PFSK-1 (cell line): ENCODE data around the gene DAB2IP.

ENCODE experiments used
- FOXP2 ChIP-seq: optimal IDR thresholded peaks from 2 replicates; pipeline ENCODE3; 2011; ENCODE audit warnings: borderline replicate concordance, control low read depth, inconsistent platforms; ENCODE audit not compliant: insufficient read depth; ENCODE audit errors: extremely low read length, extremely low read depth
- POLR2AphosphoS5 ChIP-seq: IDR thresholded peaks from 2 replicates; pipeline ENCODE4 v1.6.1; 2012; ENCODE audit warnings: low read depth, mild to moderate bottlenecking, control low read depth, low read length, moderate library complexity
- REST ChIP-seq, 2 experiments: IDR thresholded peaks; 2 replicates each; pipeline versions ENCODE4 v1.6.1 to v1.8.0; 2011 to 2012; ENCODE audit warnings: low read depth in 2 of 2, low read length in 2 of 2, control low read depth in 1 of 2, inconsistent platforms in 1 of 2, mild to moderate bottlenecking in 1 of 2, moderate library complexity in 1 of 2; ENCODE audit not compliant: insufficient read depth in 1 of 2
- SIN3A ChIP-seq: IDR thresholded peaks from 2 replicates; pipeline ENCODE4 v1.6.1; 2012; ENCODE audit warnings: mild to moderate bottlenecking, low read length, moderate library complexity, borderline replicate concordance; ENCODE audit not compliant: insufficient read depth
- TAF1 ChIP-seq: IDR thresholded peaks from 2 replicates; pipeline ENCODE4 v1.6.1; 2012; ENCODE audit warnings: low read length, control low read depth, borderline replicate concordance; ENCODE audit not compliant: insufficient read depth

The DAB2IP gene

GRCh38 chr9:121763131-121763530, 111.7 kb downstream of the DAB2IP start:
- TF ChIP-seq REST (IDR thresholded peaks at IDR 0.05; ENCODE audit: insufficient read depth in 1 of 2, low read depth in 2 of 2, low read length in 2 of 2) (no peak), SIN3A (no peak), FOXP2 (no peak), POLR2AphosphoS5 (no peak), TAF1 (no peak)

- TF ChIP-seq SIN3A (no peak), TAF1 (no peak), REST (IDR thresholded peaks at IDR 0.05; ENCODE audit: insufficient read depth in 1 of 2, low read depth in 2 of 2, low read length in 2 of 2) (no peak), POLR2AphosphoS5 (no peak), FOXP2 (no peak)
Measured at GRCh38 chr9:121763561-121764370, 112.3 kb downstream of the DAB2IP start.

GRCh38 chr9:121764371-121764730, 112.9 kb downstream of the DAB2IP start:
- TF ChIP-seq REST (IDR thresholded peaks at IDR 0.05; ENCODE audit: insufficient read depth in 1 of 2, low read depth in 2 of 2, low read length in 2 of 2) (no peak), FOXP2 (no peak), POLR2AphosphoS5 (no peak), TAF1 (no peak), SIN3A (no peak)

GRCh38 chr9:121765021-121765950, 113.9 kb downstream of the DAB2IP start:
- TF ChIP-seq FOXP2 (no peak), SIN3A (no peak)

GRCh38 chr9:121766081-121766683, 114.7 kb downstream of the DAB2IP start:
- no peak for TF ChIP-seq TAF1
- TF ChIP-seq SIN3A = no peak
- no peak for TF ChIP-seq REST (IDR thresholded peaks at IDR 0.05; ENCODE audit: insufficient read depth in 1 of 2, low read depth in 2 of 2, low read length in 2 of 2)
- no peak for TF ChIP-seq FOXP2
- TF ChIP-seq POLR2AphosphoS5 = no peak
